KOPT-K1 (cell line): ENCODE results near the gene WT1.
A peak's percentile ranks its signal among the peaks of the same experiment; 100 is the strongest.

ENCODE experiments used
- H3K27ac ChIP-seq: fragments of 200-600 bp; sonication (generic); 2 replicates; pipeline ENCODE4 v1.5.1; 2016; ENCODE audit warnings: antibody characterized with exemption, mild to moderate bottlenecking, low read depth, low read length; ENCODE audit not compliant: poor library complexity, severe bottlenecking
- H3K36me3 ChIP-seq: fragments of 200-600 bp; sonication (generic); 2 replicates; pipeline ENCODE4 v1.5.1; 2017; ENCODE audit warnings: antibody characterized with exemption, mild to moderate bottlenecking, low read length, moderate library complexity; ENCODE audit not compliant: insufficient read depth
- H3K9me3 ChIP-seq: fragments of 200-600 bp; sonication (generic); 2 replicates; pipeline ENCODE4 v1.5.1; 2017; ENCODE audit warnings: antibody characterized with exemption, low read length, mild to moderate bottlenecking; ENCODE audit not compliant: insufficient read depth, poor library complexity, severe bottlenecking

Gene WT1

GRCh38 chr11:32433101-32433913 lies 2.0 kb downstream of the WT1 start:
- Histone ChIP-seq H3K27ac (peak overlapping the region; percentile 68), H3K9me3 (peaks cover 80% of the 10 kb centered on the region), H3K36me3 (no peaks in the 10 kb centered on the region)

- H3K36me3 ChIP-seq, result no peaks in the 10 kb centered on the region
- H3K27ac ChIP-seq, result no peak overlapping the region
- peaks cover 83% of the 10 kb centered on the region for H3K9me3 ChIP-seq
Measured at GRCh38 chr11:32432565-32432964, 2.8 kb downstream of the WT1 start.

GRCh38 chr11:32430568-32431381 lies 4.6 kb downstream of the WT1 start:
- Histone ChIP-seq H3K36me3 (no peaks in the 10 kb centered on the region), H3K27ac (no peak overlapping the region), H3K9me3 (peaks cover 79% of the 10 kb centered on the region)

- H3K36me3 ChIP-seq, result no peaks in the 10 kb centered on the region
- H3K9me3 ChIP-seq, result peaks cover 72% of the 10 kb centered on the region
- no peak overlapping the region for H3K27ac ChIP-seq
Measured at GRCh38 chr11:32429477-32429876, 5.9 kb downstream of the WT1 start.

GRCh38 chr11:32428665-32429303 lies 6.6 kb downstream of the WT1 start:
- no peak overlapping the region for H3K27ac ChIP-seq
- H3K36me3 ChIP-seq, result no peaks in the 10 kb centered on the region
- peaks cover 66% of the 10 kb centered on the region for H3K9me3 ChIP-seq

- Histone ChIP-seq H3K9me3 (peaks cover 59% of the 10 kb centered on the region), H3K27ac (no peak overlapping the region), H3K36me3 (no peaks in the 10 kb centered on the region)
Measured at GRCh38 chr11:32427935-32428664, 7.2 kb downstream of the WT1 start.

- Histone ChIP-seq H3K36me3 (no peaks in the 10 kb centered on the region), H3K9me3 (peaks cover 53% of the 10 kb centered on the region), H3K27ac (no peak overlapping the region)
Measured at GRCh38 chr11:32427616-32427934, 7.8 kb downstream of the WT1 start.

GRCh38 chr11:32426819-32427615 lies 8.3 kb downstream of the WT1 start:
- Histone ChIP-seq H3K36me3 (no peaks in the 10 kb centered on the region), H3K27ac (no peak overlapping the region), H3K9me3 (peaks cover 48% of the 10 kb centered on the region)

GRCh38 chr11:32426192-32426591 lies 9.1 kb downstream of the WT1 start:
- H3K27ac ChIP-seq, result peak overlapping the region; percentile 6
- peaks cover 40% of the 10 kb centered on the region for H3K9me3 ChIP-seq
- no peaks in the 10 kb centered on the region for H3K36me3 ChIP-seq

- Histone ChIP-seq H3K36me3 (no peaks in the 10 kb centered on the region), H3K27ac (peak overlapping the region; percentile 95), H3K9me3 (peaks cover 36% of the 10 kb centered on the region)
Measured at GRCh38 chr11:32425761-32426160, 9.6 kb downstream of the WT1 start.

GRCh38 chr11:32422545-32422944 lies 12.8 kb downstream of the WT1 start:
- Histone ChIP-seq H3K27ac (peak overlapping the region; percentile 95), H3K9me3 (peaks cover 9% of the 10 kb centered on the region), H3K36me3 (no peaks in the 10 kb centered on the region)

- Histone ChIP-seq H3K9me3 (peaks cover 4% of the 10 kb centered on the region), H3K27ac (peak overlapping the region; percentile 95), H3K36me3 (no peaks in the 10 kb centered on the region)
Measured at GRCh38 chr11:32421992-32422391, 13.3 kb downstream of the WT1 start.

GRCh38 chr11:32420937-32421901 lies 14.1 kb downstream of the WT1 start:
- Histone ChIP-seq H3K9me3 (no peaks in the 10 kb centered on the region), H3K36me3 (no peaks in the 10 kb centered on the region), H3K27ac (peak overlapping the region; percentile 95)
